Putamen (tissue), 1 donor: ENCODE data around the gene WNK2.
"Not testable (repeated sequence)": the region's sequence is repeated elsewhere in the genome, so short reads cannot be mapped to it uniquely, and the experiment has no call there.

Experiments
- DNase-seq: peaks from one replicate; pipeline ENCODE4 v3.0.0-alpha.2; 2016; ENCODE audit warnings: low spot score

WNK2 gene

DNA sequence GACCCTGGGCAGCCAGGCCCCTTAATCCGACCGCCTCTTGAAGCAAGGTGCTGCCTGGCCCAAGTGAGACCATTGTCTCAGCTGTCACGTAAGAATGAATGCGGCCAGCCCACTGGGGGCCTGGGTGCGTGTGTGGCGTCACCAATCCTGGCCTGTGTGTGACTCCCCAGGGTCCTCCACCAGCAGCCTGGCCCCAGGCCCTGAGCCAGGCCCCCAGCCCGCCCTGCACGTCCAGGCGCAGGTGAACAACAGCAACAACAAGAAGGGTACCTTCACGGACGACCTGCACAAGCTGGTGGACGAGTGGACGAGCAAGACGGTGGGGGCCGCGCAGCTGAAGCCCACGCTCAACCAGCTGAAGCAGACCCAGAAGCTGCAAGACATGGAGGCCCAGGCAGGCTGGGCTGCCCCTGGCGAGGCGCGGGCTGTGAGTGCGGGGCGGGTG is 124.2 kb downstream of the WNK2 start:
- DNase-seq: no peak

DNA sequence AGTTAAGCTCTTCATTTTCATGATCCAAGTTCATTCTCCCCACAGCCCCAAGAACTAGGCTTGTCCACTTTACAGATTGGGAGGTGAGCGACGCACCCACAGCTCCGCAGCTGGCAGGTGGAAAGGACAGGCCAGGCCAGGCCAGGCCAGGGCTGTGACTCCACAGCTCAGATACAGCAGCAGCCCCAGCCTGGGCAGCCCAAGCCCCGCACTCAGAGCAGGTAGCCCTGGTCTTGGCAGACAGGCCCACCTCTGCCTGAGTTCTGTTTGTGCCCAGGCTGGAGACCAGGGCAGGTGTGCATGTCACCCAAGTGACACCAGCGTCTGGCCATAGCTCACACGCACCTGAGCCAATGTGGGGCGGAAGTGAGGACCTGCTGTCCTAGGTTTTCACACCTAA is 124.7 kb downstream of the WNK2 start:
- no peak for DNase-seq

DNA sequence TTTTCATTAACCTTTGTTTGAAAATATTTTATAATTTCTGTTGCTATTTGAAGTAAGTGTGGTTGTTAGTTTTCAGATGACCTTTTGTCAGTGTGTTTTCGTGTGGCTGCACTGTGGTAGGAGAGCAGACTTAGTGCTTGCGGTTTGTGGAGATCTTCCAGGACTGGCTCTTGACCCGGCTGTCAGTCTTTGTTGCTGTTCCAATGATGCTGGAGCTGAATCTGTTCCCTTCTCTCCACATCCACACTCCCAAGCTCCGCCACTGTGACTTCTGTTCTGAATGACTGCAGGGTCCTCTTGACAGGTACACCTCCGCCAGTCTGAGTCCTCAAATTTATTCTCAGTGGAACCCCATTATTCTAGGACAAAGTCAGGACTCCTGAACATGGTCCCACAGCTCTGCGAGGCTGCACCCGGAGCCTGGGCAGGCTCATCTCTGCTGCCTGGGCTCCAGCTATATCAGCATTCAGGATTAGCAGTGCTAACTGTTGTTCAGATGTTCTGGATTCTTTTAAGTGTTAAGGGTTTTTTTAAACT is 126.0 kb downstream of the WNK2 start:
- DNase-seq: no peak

DNA sequence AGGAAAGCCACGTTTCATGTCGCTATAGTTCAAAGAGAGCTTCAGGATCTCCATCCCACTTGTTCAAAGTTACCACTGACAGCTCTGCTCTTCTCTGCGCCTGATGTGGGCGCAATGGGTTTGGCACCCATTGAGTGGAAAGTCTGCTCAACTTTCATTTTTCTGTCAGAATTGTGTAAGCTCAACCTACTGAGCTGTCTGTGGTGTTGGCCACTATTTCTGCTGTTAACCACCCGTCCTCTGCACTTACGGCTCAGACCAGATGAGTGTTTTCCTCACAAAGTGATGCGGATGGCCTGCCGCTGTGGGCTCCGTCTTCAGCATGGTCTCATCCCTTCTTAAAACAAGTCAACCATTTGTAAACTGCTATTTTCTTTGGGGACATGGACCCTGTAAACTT is 131.2 kb downstream of the WNK2 start:
- no peak for DNase-seq

DNA sequence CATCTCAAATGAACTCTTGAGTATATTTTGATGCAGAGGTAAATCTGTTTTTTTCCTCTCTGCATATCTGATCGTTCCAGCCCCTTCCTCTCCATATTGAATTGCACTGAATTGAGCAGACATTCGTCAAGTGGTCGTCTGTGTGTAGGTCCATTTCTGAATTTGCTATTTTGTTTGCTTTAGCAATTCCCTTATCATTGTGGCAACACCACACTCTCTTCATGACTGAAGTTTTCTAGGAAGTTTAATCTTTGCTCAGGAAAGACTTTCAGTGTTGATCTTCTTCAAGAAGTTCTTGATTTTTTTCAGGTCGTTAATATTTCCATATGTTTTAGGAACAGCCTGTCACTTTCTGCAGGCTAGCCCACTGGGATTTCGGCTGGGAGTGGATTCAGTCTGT is 132.0 kb downstream of the WNK2 start:
- no peak for DNase-seq

DNA sequence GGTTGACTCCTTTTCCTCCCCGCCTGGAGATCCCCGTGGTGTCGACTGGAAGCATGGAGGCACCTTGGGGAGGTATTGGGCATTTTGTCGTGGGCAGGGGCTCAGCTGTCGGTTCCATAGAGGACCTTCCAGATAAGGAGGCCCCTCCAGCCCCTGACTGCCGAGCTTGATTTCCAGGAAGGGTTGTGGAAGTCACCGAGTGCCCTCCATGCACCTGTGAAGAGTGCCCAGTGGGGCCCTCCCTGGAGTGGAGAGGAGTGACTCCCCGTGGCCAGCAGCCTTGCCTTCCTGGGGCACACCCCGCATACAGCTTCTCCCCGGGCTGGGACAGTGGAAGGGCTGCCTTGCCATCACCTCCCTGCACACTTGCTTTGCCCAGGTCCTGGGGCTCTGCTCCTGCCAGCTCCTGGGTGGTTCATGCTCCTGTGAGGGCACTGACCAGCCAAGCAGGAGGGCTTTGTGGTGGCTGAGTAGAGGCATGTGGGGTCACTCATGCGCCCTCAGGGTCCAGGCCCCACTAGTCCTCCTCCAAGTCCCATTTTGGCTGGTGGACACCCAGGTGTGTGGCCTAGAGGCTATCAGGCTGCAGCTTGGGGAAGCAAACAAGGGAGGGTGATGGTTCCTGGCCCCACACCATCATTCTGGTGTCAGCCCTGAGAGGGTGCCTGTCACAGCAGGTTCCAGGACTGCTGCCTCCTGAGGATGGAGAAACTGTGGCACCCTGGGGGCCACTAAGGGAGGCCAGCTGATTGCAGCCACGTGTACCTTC is 133.0 kb downstream of the WNK2 start:
- no peak for DNase-seq

DNA sequence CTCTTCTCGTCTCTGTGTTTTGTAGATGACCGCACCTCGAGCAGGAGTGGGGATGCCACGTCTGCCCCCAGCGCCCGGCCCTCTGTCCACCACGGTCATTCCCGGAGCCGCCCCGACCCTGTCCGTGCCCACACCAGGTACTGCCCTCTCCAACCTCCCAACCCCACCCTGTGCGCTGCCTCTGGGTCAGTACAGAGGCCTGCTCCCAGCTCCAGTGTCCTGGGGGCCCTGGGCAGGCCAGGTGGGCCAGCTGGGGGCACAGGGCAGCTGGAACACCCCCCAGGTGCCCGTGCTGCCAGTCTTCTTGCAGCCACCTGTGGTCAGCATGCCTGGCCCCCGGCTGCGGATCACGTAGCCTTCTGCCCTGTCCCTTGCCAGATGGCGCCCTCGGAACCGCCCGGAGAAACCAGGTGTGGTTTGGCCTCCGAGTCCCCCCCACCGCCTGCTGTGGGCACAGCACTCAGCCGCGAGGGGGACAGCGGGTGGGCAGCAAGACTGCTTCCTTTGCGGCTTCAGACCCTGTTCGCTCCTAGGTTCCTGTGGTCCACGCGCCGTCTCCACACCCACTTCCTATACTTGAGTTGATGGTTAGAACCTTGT is 133.7 kb downstream of the WNK2 start:
- no peak for DNase-seq

DNA sequence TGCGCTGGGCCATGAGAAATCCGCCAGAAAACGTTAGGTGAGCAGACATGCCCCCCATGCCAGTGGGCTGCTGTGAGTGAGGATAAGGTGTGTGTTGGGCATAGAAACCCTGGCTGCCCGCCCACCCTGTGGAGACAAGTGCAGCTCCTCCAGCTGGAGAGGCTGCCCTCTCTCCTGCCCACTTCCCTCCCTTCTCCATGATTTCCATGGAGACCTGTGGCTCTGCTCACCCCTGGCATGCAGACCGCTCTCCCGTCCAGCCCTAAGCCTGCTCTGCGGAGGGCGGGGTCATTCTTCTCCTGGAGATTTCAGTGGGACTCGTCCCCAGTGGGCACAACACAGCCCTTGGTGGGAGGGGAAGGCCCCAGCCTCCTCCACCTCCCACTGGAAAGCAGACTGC is 134.5 kb downstream of the WNK2 start:
- DNase-seq: no peak

DNA sequence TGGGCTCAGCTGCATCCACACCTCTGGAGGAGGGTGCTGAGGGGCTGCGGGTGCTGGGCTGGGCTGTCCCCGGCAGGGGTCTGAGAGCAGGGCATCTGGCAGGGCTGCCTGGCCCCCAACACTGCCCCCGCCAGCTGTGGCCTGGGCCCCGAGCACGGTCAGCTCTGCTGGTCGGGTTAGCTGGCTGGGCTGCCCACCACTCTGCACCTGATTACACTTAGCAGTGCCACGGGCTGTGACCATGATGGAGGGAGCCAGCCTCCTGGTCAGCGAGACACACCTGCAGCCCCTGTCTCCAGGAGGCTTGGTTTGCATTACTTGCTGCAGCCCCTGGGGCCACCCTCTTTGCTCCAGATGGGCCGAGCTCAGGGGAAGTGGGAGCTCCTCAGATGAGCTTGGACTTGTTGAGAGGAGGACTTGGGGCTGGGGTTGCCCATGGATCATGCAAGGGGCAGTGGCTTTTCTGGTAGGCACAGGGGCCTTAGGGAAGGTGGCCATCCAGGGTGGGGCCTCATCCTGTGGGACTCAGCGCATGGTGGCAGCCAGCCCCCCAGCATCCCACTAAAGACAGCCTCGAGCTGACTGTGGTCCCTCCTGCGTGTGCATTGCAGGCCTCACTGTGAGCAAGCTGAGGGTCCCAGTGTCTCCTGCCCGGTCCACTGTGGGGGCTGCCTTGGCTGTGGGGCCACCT is 135.5 kb downstream of the WNK2 start:
- DNase-seq: no peak

DNA sequence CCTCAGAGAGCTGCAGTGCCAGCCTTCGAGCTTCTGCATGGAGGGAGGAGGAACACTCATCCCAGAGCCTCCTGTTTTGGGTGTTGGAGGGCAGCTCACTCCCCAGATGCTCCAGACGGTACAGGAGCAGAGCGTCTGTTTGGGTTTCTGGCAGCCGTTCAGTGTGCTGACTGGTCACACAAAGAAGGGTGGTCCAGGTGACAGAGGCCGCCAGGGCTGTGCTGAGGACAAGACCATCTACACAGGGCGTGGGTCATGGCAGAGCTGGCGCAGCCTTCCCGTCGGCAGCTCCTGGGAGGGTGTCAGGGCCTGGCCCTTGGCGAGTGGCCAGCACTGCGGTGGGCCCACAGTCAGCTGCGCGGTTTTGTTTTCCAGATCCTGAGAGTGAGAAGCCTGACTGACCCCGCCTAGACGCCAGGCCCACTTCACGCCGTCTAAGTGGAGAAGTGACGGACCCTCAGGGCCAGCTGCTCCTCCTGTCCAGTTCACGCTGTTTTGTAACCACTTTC is 136.1 kb downstream of the WNK2 start:
- no peak for DNase-seq

DNA sequence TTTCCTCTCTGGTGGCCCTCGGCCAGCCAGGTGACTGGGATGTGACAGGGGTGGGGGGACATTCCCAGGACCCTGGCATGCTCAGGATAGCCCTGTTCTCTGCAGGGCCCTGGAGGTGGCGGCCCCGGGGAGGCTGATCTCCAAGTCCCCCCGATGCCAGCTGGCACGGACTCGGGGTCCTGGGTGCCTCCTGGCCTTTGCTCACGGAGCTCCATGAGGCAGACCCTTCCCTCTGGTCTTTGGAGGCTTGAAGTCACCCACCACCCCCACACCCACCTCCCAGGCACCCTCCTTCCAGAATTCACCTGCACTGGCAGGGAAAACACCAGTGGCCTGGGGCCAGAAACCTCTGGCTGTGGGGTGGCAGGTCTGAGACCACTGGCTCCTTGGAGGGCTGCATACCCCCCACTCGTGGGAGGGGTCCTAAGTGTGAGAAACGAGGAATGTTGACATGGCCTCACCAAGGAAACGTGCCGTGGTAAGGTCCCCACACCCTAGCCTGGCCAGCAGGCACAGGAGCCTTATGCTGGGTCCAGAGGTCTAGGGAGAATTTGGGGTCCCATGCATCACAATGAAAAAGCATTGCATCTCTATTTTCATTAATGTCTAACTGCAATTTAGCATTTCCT is 136.8 kb downstream of the WNK2 start:
- DNase-seq: no peak

DNA sequence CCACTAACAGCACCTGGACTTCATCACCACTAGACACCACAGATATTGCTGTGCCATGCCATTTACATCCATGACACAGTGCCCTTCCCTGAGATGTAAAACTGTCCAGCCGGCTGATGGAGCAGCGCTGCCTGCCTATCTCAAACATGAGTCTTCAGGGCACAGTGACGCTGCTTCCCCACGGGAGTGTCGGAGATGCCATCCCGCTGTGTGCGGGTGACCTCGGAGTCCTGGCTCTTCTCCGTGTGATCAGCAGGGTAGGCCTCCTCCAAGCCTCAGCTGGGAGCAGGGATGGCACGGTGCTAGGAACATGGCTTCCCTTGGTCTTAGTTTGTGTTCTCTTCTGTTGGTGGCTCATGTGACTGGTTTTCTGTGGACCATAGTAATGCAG is 137.3 kb downstream of the WNK2 start:
- no peak for DNase-seq

DNA sequence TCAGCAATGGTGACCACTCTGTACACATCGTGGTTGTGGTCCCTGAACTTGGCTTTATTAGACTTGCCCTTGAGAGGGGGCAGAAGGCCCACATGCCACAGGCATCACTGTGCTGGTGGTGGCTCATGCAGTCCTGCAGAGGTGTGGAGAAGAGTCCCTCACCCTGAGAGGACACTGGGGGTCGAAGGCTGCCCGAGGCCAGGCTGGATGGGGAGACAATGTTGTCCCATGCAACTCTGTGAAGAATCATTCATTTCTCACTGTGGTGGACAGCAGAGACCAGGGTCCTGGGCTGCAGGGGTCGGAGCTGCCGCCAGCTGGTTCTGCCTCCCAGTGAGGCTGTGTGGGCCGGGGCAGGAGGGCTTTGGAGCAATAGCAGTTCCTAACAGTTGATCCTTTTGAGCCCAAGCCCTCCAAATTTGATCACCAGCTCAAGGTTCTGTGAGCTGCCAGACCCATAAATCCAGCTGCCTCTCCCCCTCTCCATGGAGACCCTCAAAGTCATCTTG is 139.6 kb downstream of the WNK2 start:
- not testable (repeated sequence) for DNase-seq

DNA sequence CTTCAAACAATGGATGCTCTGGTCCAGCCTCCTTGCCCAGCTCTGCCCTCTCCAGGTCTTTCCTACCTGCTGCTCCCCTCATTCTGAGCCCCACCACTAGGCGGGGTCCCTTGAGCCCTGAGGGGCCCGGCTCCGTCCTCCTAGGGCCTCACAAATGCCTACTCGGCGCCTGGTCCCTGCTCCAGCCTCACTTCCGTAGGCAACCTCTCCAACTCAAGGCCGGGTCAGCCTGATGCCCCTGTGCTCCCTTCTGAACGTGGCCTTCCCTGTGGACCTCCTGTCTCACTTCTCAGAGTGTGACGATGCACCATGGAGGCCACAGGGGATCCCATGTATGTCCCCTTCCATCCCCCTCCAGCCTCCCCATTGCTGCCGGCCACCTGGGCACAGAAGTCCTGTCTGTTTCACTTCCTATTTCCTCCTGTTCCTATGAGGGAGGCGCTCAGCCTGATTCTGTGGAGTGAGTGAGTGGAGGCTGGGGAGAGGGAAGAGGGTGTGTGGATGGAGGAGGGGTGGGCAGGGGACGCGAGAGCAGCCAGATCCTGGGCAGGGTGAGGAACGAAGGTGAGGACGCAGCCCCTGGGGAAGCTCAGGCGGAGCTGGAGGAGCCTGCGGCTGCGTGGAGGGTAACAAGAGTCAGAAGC is 140.4 kb downstream of the WNK2 start:
- no peak for DNase-seq

DNA sequence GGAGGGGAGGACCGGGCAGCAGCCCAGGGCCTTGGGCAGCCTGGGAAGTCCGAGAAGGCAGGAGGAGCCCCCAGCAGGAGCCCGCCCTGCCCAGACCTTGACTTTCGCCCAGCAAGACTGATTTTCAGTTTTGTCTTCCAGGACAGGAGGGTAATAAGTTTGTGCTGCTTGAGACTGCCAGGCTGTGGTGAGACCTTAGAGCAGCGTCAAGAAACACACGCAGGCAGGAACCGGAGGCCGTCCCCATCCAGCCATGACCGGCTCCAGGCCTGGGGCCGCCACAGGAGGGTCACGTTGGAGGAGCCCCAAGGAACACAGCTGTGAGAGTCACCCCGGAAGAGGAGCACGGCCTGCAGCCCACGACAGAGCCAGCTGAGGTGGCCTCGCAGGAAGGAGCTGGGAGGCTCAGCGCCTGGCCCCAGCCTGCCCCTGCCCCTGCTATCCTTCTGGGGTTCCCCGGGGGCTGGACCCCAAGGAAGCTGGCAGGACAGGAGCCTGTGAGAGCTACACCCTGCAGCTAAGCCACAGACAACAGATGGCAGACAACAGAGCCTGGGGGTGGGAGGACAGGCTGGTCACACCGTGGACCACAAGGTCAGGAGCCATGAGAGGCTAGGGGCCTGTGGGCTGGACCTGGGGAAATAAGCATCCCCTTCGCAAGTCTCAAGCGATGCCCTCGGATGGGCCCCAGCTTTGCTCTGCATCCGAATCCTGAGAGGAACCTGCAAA is 141.5 kb downstream of the WNK2 start:
- DNase-seq: no peak

DNA sequence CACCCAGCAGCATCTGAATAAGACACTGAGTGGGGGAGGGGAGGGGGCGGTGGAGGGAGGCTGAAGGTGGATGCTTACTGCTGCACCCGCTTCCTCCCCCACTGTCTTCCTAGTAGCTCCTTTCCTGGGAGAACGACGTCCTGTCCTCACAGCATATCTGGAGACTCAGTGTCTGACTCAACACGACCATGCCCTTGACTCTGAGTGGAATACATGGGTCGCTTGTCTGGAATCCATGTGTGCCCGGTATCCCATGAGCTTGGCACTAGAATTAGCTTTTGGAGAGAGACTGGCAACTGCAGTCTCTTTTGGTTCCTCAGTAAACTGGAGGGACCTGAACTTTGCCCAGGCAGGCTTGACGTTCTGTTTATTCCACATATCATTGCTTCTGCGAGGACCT is 142.1 kb downstream of the WNK2 start:
- no peak for DNase-seq

DNA sequence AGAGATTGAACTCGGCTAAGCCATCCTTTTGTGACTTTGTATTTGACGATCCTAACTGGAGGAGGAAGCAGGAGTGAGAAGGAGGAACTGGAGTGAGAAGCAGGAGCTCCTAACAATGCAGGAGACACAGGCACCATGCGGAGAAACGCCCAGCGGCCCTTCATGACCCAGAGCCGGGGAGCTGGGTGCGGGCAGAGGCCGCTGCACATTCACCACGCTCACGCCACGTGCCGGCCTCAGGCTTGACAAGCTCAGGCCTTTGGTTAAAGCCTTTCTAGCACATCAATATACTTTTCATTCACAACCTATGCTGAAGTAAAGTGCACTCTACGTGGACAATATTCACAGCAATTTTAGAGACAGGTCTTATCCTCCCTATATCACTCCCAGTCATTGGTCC is 142.7 kb downstream of the WNK2 start:
- DNase-seq: no peak

DNA sequence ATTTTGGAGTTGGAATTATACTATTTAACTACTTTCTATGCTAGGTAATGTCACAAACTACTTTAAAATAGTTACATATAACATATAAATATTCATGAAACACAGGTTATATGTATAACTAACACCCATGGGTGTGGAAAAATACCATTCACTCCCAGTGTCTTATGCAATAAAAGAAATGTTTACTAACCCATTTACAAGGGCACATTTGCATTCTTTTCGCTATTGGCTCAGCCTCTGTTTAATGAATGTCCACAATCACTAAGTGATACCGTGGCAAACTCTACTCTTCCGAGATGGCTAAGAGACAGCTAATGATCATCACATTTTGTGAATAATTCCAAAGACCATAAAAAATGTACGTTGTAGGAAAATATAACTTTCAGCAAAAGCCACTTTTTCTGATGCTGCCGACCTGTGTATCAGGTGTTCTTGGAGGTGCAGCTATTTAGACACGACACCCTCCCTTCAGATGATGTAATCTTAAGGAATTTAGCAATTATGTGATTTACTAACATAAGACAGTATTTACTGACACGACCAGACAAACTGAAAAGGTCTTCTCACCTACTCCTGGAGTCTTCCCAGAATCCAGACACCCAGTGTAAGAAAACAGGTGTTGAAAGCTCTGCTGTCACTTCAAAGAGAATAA is 145.8 kb downstream of the WNK2 start:
- no peak for DNase-seq

DNA sequence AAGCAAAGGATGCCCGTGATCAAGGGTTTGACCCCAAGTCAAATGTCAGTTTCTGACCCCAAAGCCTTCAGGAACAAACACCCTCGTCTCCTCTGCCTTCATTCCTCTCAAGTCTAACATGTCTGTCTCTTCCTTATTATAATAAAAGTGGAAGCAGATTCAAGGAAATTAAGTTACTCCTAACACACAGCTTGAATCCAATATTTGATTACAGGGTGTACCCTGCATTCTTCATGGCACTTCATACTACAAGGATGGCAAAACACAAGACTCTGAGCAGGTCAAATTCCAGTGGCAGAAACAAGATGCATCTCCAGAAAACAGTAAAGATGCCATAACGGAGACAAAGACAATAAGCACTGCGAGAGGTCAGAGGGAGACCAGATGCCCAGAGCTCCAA is 148.4 kb downstream of the WNK2 start:
- DNase-seq: no peak

DNA sequence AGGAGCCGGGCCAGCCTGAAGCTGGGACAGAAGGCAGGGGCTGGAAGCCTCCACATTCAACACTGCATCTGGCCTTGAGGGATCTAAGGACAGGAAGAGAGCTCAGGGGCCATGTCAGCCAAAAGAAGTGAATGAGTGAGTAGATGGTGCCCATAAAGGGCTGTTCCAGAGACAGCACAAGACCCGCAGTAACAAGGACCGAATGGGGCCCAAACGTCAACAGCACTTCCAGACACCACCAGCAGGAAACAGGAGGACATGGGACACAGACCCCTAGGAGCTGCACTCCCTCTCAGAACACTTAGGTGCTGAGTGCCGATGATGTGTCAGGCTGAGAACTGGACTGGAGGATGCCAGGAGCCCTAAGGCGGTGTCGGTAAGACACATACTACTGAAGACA is 152.8 kb downstream of the WNK2 start:
- DNase-seq: no peak
